Nephron progenitor cell (in vitro differentiated cells): ENCODE measurements around the gene IMPDH1.

Experiments used
- DNase-seq: peaks from one replicate; pipeline ENCODE4 v3.0.0; 2021
- H3K27ac Mint-ChIP-seq: 2 replicates; pipeline ENCODE4 v1.8.0; 2021; ENCODE audit warnings: mild to moderate bottlenecking, moderate library complexity, mixed read lengths
- H3K27me3 Mint-ChIP-seq: 2 replicates; pipeline ENCODE4 v1.8.0; 2021; ENCODE audit warnings: mild to moderate bottlenecking, low read depth, mixed read lengths; ENCODE audit not compliant: poor library complexity
- H3K36me3 Mint-ChIP-seq: 2 replicates; pipeline ENCODE4 v1.8.0; 2021; ENCODE audit warnings: low read depth, mixed read lengths
- H3K4me1 Mint-ChIP-seq: 2 replicates; pipeline ENCODE4 v1.8.0; 2021; ENCODE audit warnings: mixed read lengths
- H3K4me3 Mint-ChIP-seq: 2 replicates; pipeline ENCODE4 v1.8.0; 2021; ENCODE audit warnings: mild to moderate bottlenecking, moderate library complexity, mixed read lengths
- H3K9me3 Mint-ChIP-seq: 2 replicates; pipeline ENCODE4 v1.8.0; 2021; ENCODE audit warnings: mild to moderate bottlenecking, moderate library complexity, mixed read lengths
- CTCF ChIP-seq: fragments of 200-600 bp; sonication (generic); IDR thresholded peaks from 2 replicates; pipeline ENCODE4 v1.5.0; 2021; ENCODE audit warnings: antibody characterized with exemption

Gene IMPDH1

GRCh38 chr7:128356546-128357216, 53.1 kb downstream of the IMPDH1 start:
- Mint-ChIP-seq H3K4me3 (no peak overlapping the region), H3K4me1 (peaks cover 56% of the 10 kb centered on the region), H3K27ac (peak overlapping the region; percentile 86), H3K27me3 (peaks cover 27% of the 10 kb centered on the region), H3K9me3 (no peaks in the 10 kb centered on the region), H3K36me3 (no peaks in the 10 kb centered on the region)
- TF ChIP-seq CTCF: no peak
- no peak for DNase-seq

- no peaks in the 10 kb centered on the region for H3K36me3 Mint-ChIP-seq
- H3K4me3 Mint-ChIP-seq: no peak overlapping the region
- H3K4me1 Mint-ChIP-seq: peaks cover 40% of the 10 kb centered on the region
- H3K27ac Mint-ChIP-seq: no peak overlapping the region
- TF ChIP-seq CTCF: no peak
- DNase-seq: no peak
- peaks cover 32% of the 10 kb centered on the region for H3K27me3 Mint-ChIP-seq
- H3K9me3 Mint-ChIP-seq: no peaks in the 10 kb centered on the region
Observed at GRCh38 chr7:128353610-128354009, 56.2 kb downstream of the IMPDH1 start.

GRCh38 chr7:128353189-128353588, 56.6 kb downstream of the IMPDH1 start:
- Mint-ChIP-seq H3K27me3 (peaks cover 33% of the 10 kb centered on the region), H3K27ac (no peak overlapping the region), H3K9me3 (no peaks in the 10 kb centered on the region), H3K4me3 (no peak overlapping the region), H3K4me1 (peaks cover 40% of the 10 kb centered on the region), H3K36me3 (no peaks in the 10 kb centered on the region)
- no peak for DNase-seq
- TF ChIP-seq CTCF: no peak

GRCh38 chr7:128352636-128353035, 57.1 kb downstream of the IMPDH1 start:
- H3K4me3 Mint-ChIP-seq: no peak overlapping the region
- H3K9me3 Mint-ChIP-seq: no peaks in the 10 kb centered on the region

GRCh38 chr7:128352153-128352537, 57.6 kb downstream of the IMPDH1 start:
- peak; percentile 17 for DNase-seq
- no peak overlapping the region for H3K4me3 Mint-ChIP-seq
- TF ChIP-seq CTCF: no peak
- H3K27me3 Mint-ChIP-seq: peaks cover 36% of the 10 kb centered on the region
- no peak overlapping the region for H3K27ac Mint-ChIP-seq
- no peaks in the 10 kb centered on the region for H3K36me3 Mint-ChIP-seq
- peaks cover 38% of the 10 kb centered on the region for H3K4me1 Mint-ChIP-seq
- H3K9me3 Mint-ChIP-seq: no peaks in the 10 kb centered on the region

More at GRCh38 chr7:128352636-128353035, 57.1 kb downstream of the IMPDH1 start:
- peaks cover 33% of the 10 kb centered on the region for H3K27me3 Mint-ChIP-seq
- H3K4me1 Mint-ChIP-seq: peaks cover 39% of the 10 kb centered on the region
- no peak overlapping the region for H3K27ac Mint-ChIP-seq
- TF ChIP-seq CTCF: no peak
- H3K36me3 Mint-ChIP-seq: no peaks in the 10 kb centered on the region
- peak; percentile 23 for DNase-seq
